HT-29 (cell line): Measurements from ENCODE around the gene CYP3A4. TPM values are rescaled to one million over a fixed set of nuclear protein-coding genes. Genes with fewer than 3 reads are reported as not detected.
"Not testable (repeated sequence)": the region's sequence is repeated elsewhere in the genome, so short reads cannot be mapped to it uniquely, and the experiment has no call there.

Experiments
- DNase-seq: peaks from one replicate; pipeline ENCODE4 v3.0.0-alpha.2; 2015; ENCODE audit warnings: low spot score
- total RNA-seq: library from RNA; depleted of rRNA; stranded (reverse); fragments of >200 nt; shearing (Covaris generic); gene quantifications from 2 replicates; pipeline ENCODE4 v1.2.3, GENCODE V29; 2014; rRNA removed

CYP3A4 gene
- not detected in 2 replicates for total RNA-seq

- no peak for DNase-seq
Observed at GRCh38 chr7:99784007-99784406, at the start of gene CYP3A4. TSS of gene CYP3A4 (minus strand) at chr7:99784184. CDS start at chr7:99784081, 103 bp downstream.

- no peak for DNase-seq
Observed at GRCh38 chr7:99833289-99833877, 49.4 kb upstream of the CYP3A4 start.

- DNase-seq = peak; percentile 48
Observed at GRCh38 chr7:99831595-99831994, 47.6 kb upstream of the CYP3A4 start.

GRCh38 chr7:99829524-99830160 is 45.7 kb upstream of the CYP3A4 start:
- DNase-seq = peak; percentile 76

- no peak for DNase-seq
Observed at GRCh38 chr7:99828811-99829210, 44.8 kb upstream of the CYP3A4 start.

GRCh38 chr7:99827040-99827778 is 43.2 kb upstream of the CYP3A4 start:
- DNase-seq = no peak

- no peak for DNase-seq
Observed at GRCh38 chr7:99825873-99826272, 41.9 kb upstream of the CYP3A4 start.

- no peak for DNase-seq
Observed at GRCh38 chr7:99825452-99825851, 41.5 kb upstream of the CYP3A4 start.

- no peak for DNase-seq
Observed at GRCh38 chr7:99824091-99824490, 40.1 kb upstream of the CYP3A4 start.

- DNase-seq = no peak
Observed at GRCh38 chr7:99822731-99823718, 39.0 kb upstream of the CYP3A4 start.

- DNase-seq = no peak
Observed at GRCh38 chr7:99820408-99821027, 36.5 kb upstream of the CYP3A4 start.

GRCh38 chr7:99808766-99809165 is 24.8 kb upstream of the CYP3A4 start:
- DNase-seq = no peak

- no peak for DNase-seq
Observed at GRCh38 chr7:99806839-99807478, 23.0 kb upstream of the CYP3A4 start.

- no peak for DNase-seq
Observed at GRCh38 chr7:99805641-99806040, 21.7 kb upstream of the CYP3A4 start.

GRCh38 chr7:99803118-99803517 is 19.1 kb upstream of the CYP3A4 start:
- DNase-seq = not testable (repeated sequence)

- DNase-seq = not testable (repeated sequence)
Observed at GRCh38 chr7:99801407-99801806, 17.4 kb upstream of the CYP3A4 start.

GRCh38 chr7:99798972-99799371 is 15.0 kb upstream of the CYP3A4 start:
- DNase-seq = no peak

- DNase-seq = not testable (repeated sequence)
Observed at GRCh38 chr7:99795864-99796263, 11.9 kb upstream of the CYP3A4 start.

GRCh38 chr7:99794585-99795502 is 10.9 kb upstream of the CYP3A4 start:
- no peak for DNase-seq
